Vagina (tissue), 2 donors: ENCODE data around the gene SAP30BP. TPM values are rescaled to one million over a fixed set of nuclear protein-coding genes. Genes with fewer than 3 reads are reported as not detected.

Source experiments
- DNase-seq, 2 donors: peaks; one replicate each; pipeline ENCODE4 v3.0.0-alpha.2; 2017; ENCODE audit errors: extremely low spot score in 2 of 2
- H3K27ac ChIP-seq: fragments of 200-600 bp; sonication (generic); one replicate; pipeline ENCODE4 v1.5.1; 2019
- H3K27me3 ChIP-seq: fragments of 200-600 bp; sonication (generic); one replicate; pipeline ENCODE4 v1.5.1; 2019
- H3K36me3 ChIP-seq, 2 donors: fragments of 200-600 bp; sonication (generic); one replicate each; pipeline ENCODE4 v1.5.1; 2017 to 2019
- H3K4me1 ChIP-seq: fragments of 200-600 bp; sonication (generic); one replicate; pipeline ENCODE4 v1.5.1; 2019
- H3K4me3 ChIP-seq, 2 donors: fragments of 200-600 bp; sonication (generic); 1 replicate in 1 of 2; 2 replicates in 1 of 2; pipeline ENCODE4 v1.5.1; 2016 to 2019
- H3K9me3 ChIP-seq: fragments of 200-600 bp; sonication (generic); one replicate; pipeline ENCODE4 v1.5.1; 2019
- CTCF ChIP-seq, 3 experiments: fragments of 450-650 bp in 2 of 3; fragments of 200-600 bp in 1 of 3; sonication (generic) in 1 of 3; IDR thresholded peaks; one replicate each; pipeline ENCODE4 v1.5.1; 2017 to 2019; ENCODE audit warnings: antibody characterized with exemption in 3 of 3, mild to moderate bottlenecking in 2 of 3, moderate library complexity in 2 of 3
- POLR2A ChIP-seq, 2 donors: fragments of 450-650 bp; IDR thresholded peaks; one replicate each; pipeline ENCODE4 v1.6.1; 2017; ENCODE audit warnings: antibody characterized with exemption in 2 of 2, mild to moderate bottlenecking in 2 of 2, moderate library complexity in 2 of 2
- POLR2AphosphoS5 ChIP-seq, 2 donors: sonication (generic); formaldehyde crosslinking; IDR thresholded peaks; one replicate each; pipeline ENCODE4 v1.9.0; 2017; ENCODE audit warnings: antibody characterized with exemption in 2 of 2, mild to moderate bottlenecking in 2 of 2, low read depth in 1 of 2; ENCODE audit not compliant: insufficient read depth in 1 of 2
- intact Hi-C: fragments of 100-400 bp; cut with DNase I; formaldehyde crosslinking; loops from one replicate; pipeline ENCODE4 v1.15.1; 2023
- total RNA-seq: library from RNA; depleted of rRNA; stranded (reverse); fragments of >200 nt; gene quantifications from one replicate; pipeline ENCODE4 v1.2.3, GENCODE V29; 2016

SAP30BP gene
- total RNA-seq, 1 donor from 2014 or later, result 79.1 TPM

GRCh38 chr17:75633486-75634375, 33.4 kb upstream of the SAP30BP start:
- Histone ChIP-seq H3K36me3 (no peaks in the 10 kb centered on the region), H3K4me3 (peak overlapping the region; percentile 10 to 36)

GRCh38 chr17:75634376-75634740, 32.8 kb upstream of the SAP30BP start:
- no peaks in the 10 kb centered on the region for H3K9me3 ChIP-seq
- DNase-seq, result no peak
- H3K4me3 ChIP-seq, result peak overlapping the region in 1 of 2 donors; percentile 10
- no peaks in the 10 kb centered on the region for H3K36me3 ChIP-seq
- TF ChIP-seq CTCF (IDR thresholded peaks at IDR 0.05), result no peak
- TF ChIP-seq POLR2AphosphoS5 (IDR thresholded peaks at IDR 0.05; ENCODE audit: insufficient read depth in 1 of 2, low read depth in 1 of 2), result no peak
- TF ChIP-seq POLR2A (IDR thresholded peaks at IDR 0.05), result no peak
- no peaks in the 10 kb centered on the region for H3K27me3 ChIP-seq
- intact Hi-C loops, result loop anchor here (5.0 kb wide), 1 partner anchor 118 kb away; no protein-coding TSS in a partner anchor
- H3K4me1 ChIP-seq, result peaks cover 25% of the 10 kb centered on the region
- peak overlapping the region; percentile 89 for H3K27ac ChIP-seq

More at GRCh38 chr17:75633486-75634375, 33.4 kb upstream of the SAP30BP start:
- TF ChIP-seq POLR2A (IDR thresholded peaks at IDR 0.05) (no peak), POLR2AphosphoS5 (IDR thresholded peaks at IDR 0.05; ENCODE audit: insufficient read depth in 1 of 2, low read depth in 1 of 2) (peak; percentile 18 to 20), CTCF (IDR thresholded peaks at IDR 0.05) (peak; percentile 18 to 52 (median 33))
- peak in 1 of 2 donors; percentile 93 for DNase-seq
- H3K27ac ChIP-seq, result peak overlapping the region; percentile 89
- H3K9me3 ChIP-seq, result no peaks in the 10 kb centered on the region
- peaks cover 25% of the 10 kb centered on the region for H3K4me1 ChIP-seq
- H3K27me3 ChIP-seq, result no peaks in the 10 kb centered on the region
- intact Hi-C loops, result loop anchor here (5.0 kb wide), 1 partner anchor 119 kb away; no protein-coding TSS in a partner anchor

- Histone ChIP-seq H3K9me3 (no peaks in the 10 kb centered on the region), H3K4me1 (peaks cover 25% of the 10 kb centered on the region), H3K27ac (peak overlapping the region; percentile 89), H3K4me3 (peak overlapping the region in 1 of 2 donors; percentile 10), H3K36me3 (no peaks in the 10 kb centered on the region), H3K27me3 (no peaks in the 10 kb centered on the region)
- intact Hi-C loops, result loop anchor here (5.0 kb wide), 1 partner anchor 117 kb away; no protein-coding TSS in a partner anchor
- no peak for DNase-seq
- TF ChIP-seq POLR2A (IDR thresholded peaks at IDR 0.05) (no peak), CTCF (IDR thresholded peaks at IDR 0.05) (no peak), POLR2AphosphoS5 (IDR thresholded peaks at IDR 0.05; ENCODE audit: insufficient read depth in 1 of 2, low read depth in 1 of 2) (no peak)
Measured at GRCh38 chr17:75634754-75635609, 32.2 kb upstream of the SAP30BP start.

- Histone ChIP-seq H3K36me3 (no peaks in the 10 kb centered on the region), H3K4me3 (no peak overlapping the region), H3K9me3 (no peaks in the 10 kb centered on the region), H3K4me1 (peaks cover 25% of the 10 kb centered on the region), H3K27me3 (no peaks in the 10 kb centered on the region), H3K27ac (no peak overlapping the region)
- DNase-seq, result no peak
- TF ChIP-seq POLR2AphosphoS5 (IDR thresholded peaks at IDR 0.05; ENCODE audit: insufficient read depth in 1 of 2, low read depth in 1 of 2), result no peak
- TF ChIP-seq CTCF (IDR thresholded peaks at IDR 0.05), result no peak
- no peak for TF ChIP-seq POLR2A (IDR thresholded peaks at IDR 0.05)
- intact Hi-C loops, result no loop called here
Measured at GRCh38 chr17:75635610-75636202, 31.4 kb upstream of the SAP30BP start.
